A549 treated with AZD2906 at 1 μM for 4 hours (cell line): ENCODE measurements around the gene TCTN1. TPM values are rescaled to one million over a fixed set of nuclear protein-coding genes. Genes with fewer than 3 reads are reported as not detected.

Source experiments
- total RNA-seq: library from RNA; stranded (reverse); fragments of 200-300 nt; extraction: Qiagen RNA extraction; gene quantifications from 5 replicates; pipeline ENCODE4 v1.2.3, GENCODE V29; 2022

TCTN1 gene
- total RNA-seq, result 27.1 to 32.8 TPM (median 31.6 TPM) in 5 replicates

DNA sequence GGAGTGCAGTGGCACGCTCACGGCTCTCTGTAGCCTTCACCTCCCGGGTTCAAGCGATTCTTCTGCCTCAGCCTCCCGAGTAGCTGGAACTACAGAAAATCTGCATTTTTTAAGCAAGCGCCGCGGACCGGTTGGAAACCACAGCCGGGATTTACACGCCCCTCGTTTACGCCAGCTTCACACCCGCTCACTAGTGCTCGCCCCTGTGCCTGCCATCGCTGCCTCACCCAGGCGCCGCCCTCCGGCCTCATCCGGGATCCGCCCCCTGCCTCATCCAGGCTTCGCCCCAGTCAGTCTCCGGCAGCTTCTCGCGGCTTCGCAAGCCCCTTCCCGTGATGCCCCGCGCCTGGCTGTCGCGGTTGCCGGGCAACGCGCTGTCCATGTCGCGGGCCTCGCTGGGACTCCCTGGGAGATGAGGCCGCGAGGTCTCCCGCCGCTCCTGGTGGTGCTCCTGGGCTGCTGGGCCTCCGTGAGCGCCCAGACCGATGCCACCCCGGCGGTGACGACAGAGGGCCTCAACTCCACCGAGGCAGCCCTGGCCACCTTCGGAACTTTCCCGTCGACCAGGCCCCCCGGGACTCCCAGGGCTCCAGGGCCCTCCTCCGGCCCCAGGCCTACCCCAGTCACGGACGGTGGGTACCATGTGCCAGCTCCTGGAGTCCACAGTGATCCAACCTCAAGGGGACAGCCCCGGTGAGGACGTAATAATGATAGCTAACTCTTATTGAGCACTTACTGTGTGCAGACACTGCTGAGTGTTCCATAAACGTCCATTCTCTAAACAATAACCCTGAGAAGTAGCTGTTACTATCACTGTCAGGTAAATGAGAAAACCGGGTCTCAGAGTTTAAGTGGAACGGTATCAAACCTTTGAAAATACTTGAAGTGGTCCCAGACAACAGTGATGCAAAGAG is at the start of gene TCTN1:
TSS of gene TCTN1 (plus strand) at position 359 of the 914 bp plus-strand sequence. CDS start at position 413, 54 bp downstream.

DNA sequence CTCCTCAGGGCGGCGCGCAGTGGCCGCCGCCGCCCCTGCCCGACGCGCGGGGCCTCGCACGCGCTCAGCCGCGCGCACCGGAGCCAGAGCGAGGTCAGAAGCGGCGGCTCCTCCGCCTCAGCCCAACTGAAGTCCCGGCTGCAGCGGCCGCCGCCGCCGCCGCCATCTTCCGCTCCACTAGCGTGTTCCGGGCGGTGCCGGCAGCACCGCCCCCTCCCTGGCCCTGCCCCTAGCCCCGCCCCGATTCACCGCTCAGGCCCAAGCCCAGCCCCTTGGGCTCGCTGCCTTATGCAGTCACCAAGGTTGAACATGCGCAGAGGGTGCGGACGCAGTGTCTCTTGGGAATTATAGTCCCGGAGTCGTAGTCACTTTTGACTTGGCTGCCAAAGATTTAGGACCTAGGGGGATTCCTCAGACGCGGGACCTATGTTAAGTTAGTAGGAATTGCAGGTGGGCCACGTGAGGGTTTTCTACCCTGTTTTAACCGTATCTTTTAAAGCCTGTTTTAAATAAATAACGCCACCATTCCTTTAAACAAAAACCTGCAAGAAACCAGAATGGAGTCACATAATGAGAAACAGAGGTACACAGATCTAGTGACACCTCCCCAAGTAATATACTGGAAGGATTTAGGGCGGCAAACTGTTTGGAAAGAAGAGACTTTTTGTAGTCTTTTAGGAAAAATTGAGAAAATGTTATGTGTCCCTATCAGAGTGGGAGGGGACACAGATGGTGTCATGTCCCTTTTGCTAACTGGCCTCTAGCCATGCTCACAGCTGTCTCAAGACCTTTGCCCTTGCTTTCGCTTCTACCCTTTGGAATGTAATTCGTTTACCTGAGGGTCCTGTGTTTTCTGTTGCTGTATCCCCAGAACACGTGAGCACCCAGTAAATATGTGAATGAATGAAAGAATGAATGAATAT is 30.5 kb upstream of the TCTN1 start, which contains the start of gene PPTC7:
TSS of gene PPTC7 (minus strand) at position 182 of the 923 bp plus-strand sequence. CDS start 287 bp downstream, outside the sequence.

DNA sequence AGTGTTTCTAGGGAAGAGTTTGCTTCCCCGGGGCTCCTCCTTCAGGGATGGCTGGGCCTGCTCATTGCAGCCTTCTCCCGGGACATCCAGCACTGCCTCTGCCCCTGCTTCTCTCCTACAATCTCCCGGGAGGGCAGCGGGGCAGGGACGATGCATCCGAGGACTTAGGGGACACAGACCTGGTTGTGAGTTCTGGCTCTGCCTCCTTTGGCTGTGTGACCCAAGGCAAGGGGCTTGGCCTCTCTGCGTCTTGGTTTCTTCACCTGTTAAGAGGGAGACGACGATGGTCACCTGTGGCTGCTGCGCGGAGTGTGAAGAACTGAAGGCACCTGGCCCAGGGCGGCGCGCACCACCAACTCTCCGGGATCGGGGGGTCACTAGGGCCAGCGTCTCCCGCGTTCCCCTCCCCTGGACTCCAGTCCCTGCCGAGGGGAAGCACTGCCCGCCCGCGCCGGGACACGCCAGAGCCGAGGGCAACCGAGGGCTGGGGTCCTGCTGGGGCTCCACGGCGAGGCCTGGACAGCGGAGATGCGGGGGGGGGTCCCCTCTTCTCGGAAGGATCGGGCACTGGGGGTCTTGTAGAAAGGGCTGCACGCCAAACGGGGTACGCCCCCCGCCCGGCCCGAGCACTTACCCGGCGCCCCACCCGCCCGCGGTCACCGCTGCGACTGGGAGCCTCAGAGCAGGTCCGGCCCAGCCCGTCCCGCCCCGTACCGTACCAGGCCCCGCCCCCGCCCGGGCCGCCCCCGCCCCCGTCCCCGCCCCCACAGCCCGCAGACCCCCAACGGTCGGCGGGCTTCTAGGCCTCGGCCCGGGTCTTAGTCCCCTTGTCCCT is 74.7 kb downstream of the TCTN1 start, which contains the start of gene HVCN1:
TSS of gene HVCN1 (minus strand) at position 670 of the 835 bp plus-strand sequence. CDS start 5,870 bp downstream, outside the sequence.

Other genes with a start within 250 kb of the TCTN1 start
- 46.4 to 54.7 TPM (median 49.7 TPM) in 5 replicates for gene ANAPC7, start 210.4 kb upstream of the TCTN1 start, total RNA-seq
- gene ARPC3, start 163.8 kb upstream of the TCTN1 start, total RNA-seq, result 433 to 773 TPM (median 446 TPM) in 5 replicates
- 31.7 to 35.7 TPM (median 32.1 TPM) in 5 replicates for gene GPN3, start 145.9 kb upstream of the TCTN1 start, total RNA-seq
- 17.5 to 20.1 TPM (median 18.4 TPM) in 5 replicates for gene FAM216A, start 145.3 kb upstream of the TCTN1 start, total RNA-seq
- gene VPS29, start 112.0 kb upstream of the TCTN1 start, total RNA-seq, result 143 to 164 TPM (median 156 TPM) in 5 replicates
- 0.22 to 0.32 TPM (median 0.26 TPM) in 5 replicates for gene RAD9B, start 111.8 kb upstream of the TCTN1 start, total RNA-seq
- gene PPTC7, start 30.8 kb upstream of the TCTN1 start, total RNA-seq, result 29.0 to 33.6 TPM (median 32.0 TPM) in 5 replicates
- 0.40 to 0.86 TPM (median 0.72 TPM) in 5 replicates for gene HVCN1, start 75.0 kb downstream of the TCTN1 start, total RNA-seq
- 141 to 160 TPM (median 148 TPM) in 5 replicates for gene PPP1CC, start 128.8 kb downstream of the TCTN1 start, total RNA-seq
- gene CCDC63, start 232.9 kb downstream of the TCTN1 start, total RNA-seq, result 0.05 to 0.09 TPM (median 0.06 TPM) in 3 of 5 replicates, not detected in the others